ENCODE data around the gene BBIP1. TPM values are rescaled to one million over a fixed set of nuclear protein-coding genes. Genes with fewer than 3 reads are reported as not detected.
A peak's percentile ranks its signal among the peaks of the same experiment; 100 is the strongest.

BBIP1 gene
- total RNA-seq, 4 donors from 2014 or later = 10.0 to 36.4 (median 29.4) TPM

- Histone ChIP-seq H3K4me3 (no peak overlapping the region), H3K9me3 (no peaks in the 10 kb centered on the region), H3K27me3 (no peaks in the 10 kb centered on the region), H3K27ac (no peak overlapping the region), H3K36me3 (no peaks in the 10 kb centered on the region), H3K4me1 (no peaks in the 10 kb centered on the region)
- no peak for TF ChIP-seq POLR2A (IDR thresholded peaks at IDR 0.05)
- TF ChIP-seq CTCF (IDR thresholded peaks at IDR 0.05) = no peak
- DNase-seq = no peak
- intact Hi-C loops (cut with DNase I; ENCODE audit: low total_unique reads) = no loop called here
Observed at GRCh38 chr10:110910138-110910537, 8.8 kb downstream of the BBIP1 start.

GRCh38 chr10:110903280-110904278 is 15.4 kb downstream of the BBIP1 start:
- Histone ChIP-seq H3K4me1 (peaks cover 0 to 8% of the 10 kb centered on the region in 2 donors), H3K9me3 (no peaks in the 10 kb centered on the region), H3K27ac (peak overlapping the region in 1 of 2 donors; percentile 22), H3K36me3 (no peaks in the 10 kb centered on the region), H3K27me3 (no peaks in the 10 kb centered on the region), H3K4me3 (no peak overlapping the region)
- intact Hi-C loops (cut with DNase I; ENCODE audit: low total_unique reads) = no loop called here
- TF ChIP-seq POLR2A (IDR thresholded peaks at IDR 0.05) = no peak
- no peak for DNase-seq

GRCh38 chr10:110901954-110902819 is 16.8 kb downstream of the BBIP1 start:
- peak in 1 of 2 donors; percentile 55 for DNase-seq
- Histone ChIP-seq H3K36me3 (no peaks in the 10 kb centered on the region), H3K27me3 (no peaks in the 10 kb centered on the region), H3K9me3 (no peaks in the 10 kb centered on the region), H3K4me3 (no peak overlapping the region), H3K4me1 (peaks cover 0 to 8% of the 10 kb centered on the region in 2 donors), H3K27ac (peak overlapping the region in 1 of 2 donors; percentile 22)
- TF ChIP-seq CTCF (IDR thresholded peaks at IDR 0.05) (no peak), POLR2A (IDR thresholded peaks at IDR 0.05) (no peak)
- intact Hi-C loops (cut with DNase I; ENCODE audit: low total_unique reads) = no loop called here

GRCh38 chr10:110900983-110901382 is 18.0 kb downstream of the BBIP1 start:
- no peaks in the 10 kb centered on the region for H3K27me3 ChIP-seq
- H3K4me3 ChIP-seq = no peak overlapping the region
- TF ChIP-seq POLR2A (IDR thresholded peaks at IDR 0.05) = no peak
- no peak for TF ChIP-seq CTCF (IDR thresholded peaks at IDR 0.05)
- DNase-seq = no peak
- H3K9me3 ChIP-seq = no peaks in the 10 kb centered on the region
- H3K4me1 ChIP-seq = peaks cover 0 to 8% of the 10 kb centered on the region in 2 donors
- H3K36me3 ChIP-seq = no peaks in the 10 kb centered on the region
- H3K27ac ChIP-seq = no peak overlapping the region
- intact Hi-C loops (cut with DNase I; ENCODE audit: low total_unique reads) = no loop called here

- no peak for DNase-seq
- no peak overlapping the region for H3K27ac ChIP-seq
- peaks cover 0 to 8% of the 10 kb centered on the region in 2 donors for H3K4me1 ChIP-seq
- H3K27me3 ChIP-seq = no peaks in the 10 kb centered on the region
- no peak for TF ChIP-seq POLR2A (IDR thresholded peaks at IDR 0.05)
- no peak for TF ChIP-seq CTCF (IDR thresholded peaks at IDR 0.05)
- intact Hi-C loops (cut with DNase I; ENCODE audit: low total_unique reads) = no loop called here
- H3K36me3 ChIP-seq = no peaks in the 10 kb centered on the region
- no peaks in the 10 kb centered on the region for H3K9me3 ChIP-seq
- no peak overlapping the region for H3K4me3 ChIP-seq
Observed at GRCh38 chr10:110898391-110898790, 20.6 kb downstream of the BBIP1 start.
